Measurements from ENCODE around the gene NEU1.
A peak's percentile ranks its signal among the peaks of the same experiment; 100 is the strongest.
"Not testable (repeated sequence)": the region's sequence is repeated elsewhere in the genome, so short reads cannot be mapped to it uniquely, and the experiment has no call there.

NEU1 gene

DNA sequence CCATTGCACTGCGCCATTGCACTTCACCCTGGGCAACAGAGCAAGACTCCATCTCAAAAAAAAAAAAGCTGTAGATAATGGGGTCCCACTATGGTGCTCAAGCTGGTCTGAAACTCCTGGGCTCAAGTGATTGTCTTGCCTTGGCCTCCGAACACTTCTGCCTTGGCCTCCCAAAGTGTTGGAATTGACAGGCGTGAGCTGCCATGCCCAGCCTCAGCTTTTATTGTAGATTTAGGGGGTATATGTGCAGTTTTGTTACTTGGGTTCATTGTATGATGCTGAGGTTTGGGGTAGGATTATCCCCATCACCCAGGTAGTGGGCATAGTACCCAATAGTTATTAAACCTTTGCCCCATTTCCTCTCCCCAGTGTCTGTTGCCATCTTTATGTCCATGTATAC is 23.7 kb downstream of the NEU1 start:
- DNase-seq (ENCODE audit: low spot score): no peak

DNA sequence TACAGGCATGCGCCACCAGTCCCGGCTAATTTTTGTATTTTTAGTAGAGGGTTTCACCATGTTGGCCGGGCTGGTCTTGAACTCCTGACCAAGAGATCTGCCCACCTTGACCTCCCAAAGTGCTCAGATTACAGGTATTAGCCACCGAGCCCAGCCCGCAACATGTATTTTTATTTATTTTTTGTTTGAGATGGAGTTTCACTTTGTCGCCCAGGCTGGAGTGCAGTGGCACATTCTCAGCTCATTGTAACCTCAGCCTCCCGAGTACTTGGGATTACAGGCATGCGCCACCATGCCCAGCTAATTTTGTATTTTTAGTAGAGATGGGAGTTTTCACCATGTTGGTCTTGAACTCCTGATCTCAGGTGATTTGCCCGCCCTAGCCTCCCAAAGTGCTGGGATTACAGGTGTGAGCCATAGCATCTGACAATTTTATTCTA is 24.5 kb downstream of the NEU1 start:
- DNase-seq (ENCODE audit: low spot score): not testable (repeated sequence)

DNA sequence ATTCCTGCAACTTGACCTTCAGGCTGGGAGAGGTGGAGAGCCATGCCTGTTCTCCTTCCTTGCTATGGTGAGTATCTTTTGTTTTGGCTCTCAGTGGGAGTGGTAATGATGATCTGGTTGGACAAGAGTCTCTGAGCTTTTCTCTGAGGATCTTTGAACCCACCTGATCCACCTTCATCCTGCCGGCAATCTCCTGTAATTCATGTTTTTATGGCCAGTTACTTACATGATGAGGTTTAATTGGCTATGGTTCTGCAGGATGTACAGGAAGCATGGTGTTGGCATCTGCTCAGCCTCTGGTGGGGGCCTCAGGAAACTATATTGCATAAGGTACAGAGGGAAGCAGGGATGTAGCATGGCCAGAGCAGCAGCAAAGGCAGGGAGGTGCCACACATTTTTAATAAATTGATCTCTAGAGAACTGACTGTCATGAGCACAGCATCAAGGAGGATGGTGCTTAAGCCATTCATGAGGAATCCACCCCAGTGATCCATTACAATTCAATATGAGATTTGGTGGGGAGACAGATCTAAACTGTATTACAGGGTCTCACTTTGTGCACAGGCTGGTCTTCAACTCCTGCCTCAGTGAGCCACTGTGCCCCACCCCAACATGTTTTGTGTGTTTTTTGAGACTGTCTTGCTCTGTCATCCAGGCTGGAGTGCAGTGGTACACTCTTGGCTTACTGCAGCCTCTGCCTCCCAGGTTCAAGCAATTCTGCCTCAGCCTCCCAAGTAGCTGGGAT is 25.1 kb downstream of the NEU1 start:
- DNase-seq (ENCODE audit: low spot score): no peak

DNA sequence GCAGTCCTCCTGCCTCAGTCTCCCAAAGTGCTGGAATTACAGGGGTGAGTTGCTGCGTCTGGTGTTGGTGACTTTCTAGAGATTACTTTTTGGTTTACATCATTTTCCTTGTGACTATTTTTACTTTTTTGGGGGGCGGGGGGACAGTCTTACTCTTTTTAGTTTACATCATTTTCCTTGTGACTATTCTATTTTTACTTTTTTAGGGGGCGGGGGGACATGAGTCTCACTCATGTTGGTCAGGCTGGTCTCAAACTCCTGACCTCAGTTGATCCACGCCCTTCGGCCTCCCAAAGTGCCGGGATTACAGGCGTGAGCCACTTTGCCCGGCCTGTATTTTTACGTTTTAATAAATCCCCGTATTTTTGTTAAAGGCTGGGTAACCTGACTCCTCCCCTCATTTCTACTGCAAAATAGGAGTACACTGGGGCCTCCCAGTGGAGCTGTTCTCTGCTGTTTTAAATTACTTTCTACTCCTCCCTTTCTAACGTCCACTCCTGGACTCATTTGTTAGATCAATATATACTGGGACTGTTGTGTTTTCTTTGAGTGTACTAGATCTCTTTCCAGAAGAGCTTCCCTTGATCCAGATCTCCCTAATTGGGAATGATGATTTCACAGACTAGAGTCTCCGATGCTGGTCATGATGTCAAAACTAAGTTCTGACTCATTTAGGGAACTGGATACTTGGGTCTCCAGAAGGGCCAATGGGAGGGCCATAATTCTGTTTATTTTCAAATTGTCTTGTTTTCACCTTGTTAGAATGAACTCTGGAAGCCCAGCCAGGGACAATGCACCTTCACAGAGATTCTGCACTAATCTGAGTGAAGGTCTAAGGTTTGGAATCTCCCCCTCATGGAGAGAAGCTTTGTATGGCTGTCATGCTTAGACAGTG is 25.9 kb downstream of the NEU1 start:
- DNase-seq (ENCODE audit: low spot score): no peak

DNA sequence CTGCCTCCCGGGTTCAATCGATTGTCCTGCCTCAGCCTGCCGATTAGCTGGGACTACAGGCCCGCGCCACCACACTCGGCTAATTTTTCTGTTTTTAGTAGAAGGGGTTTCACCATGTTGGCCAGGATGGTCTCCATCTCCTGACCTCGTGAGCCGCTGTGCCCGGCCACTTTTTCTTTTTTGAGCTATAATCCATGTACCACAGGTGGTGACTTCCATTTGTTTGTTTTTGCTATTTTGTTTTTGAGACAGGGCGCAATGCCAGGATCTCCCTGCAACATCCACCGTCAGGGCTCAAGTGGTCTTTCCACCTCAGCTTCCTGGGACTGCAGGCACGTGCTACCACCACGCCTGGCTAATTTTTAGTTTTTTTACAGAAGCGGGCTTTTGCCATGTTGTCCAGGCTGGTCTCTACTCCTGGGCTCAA is 26.6 kb downstream of the NEU1 start:
- DNase-seq (ENCODE audit: low spot score): no peak

DNA sequence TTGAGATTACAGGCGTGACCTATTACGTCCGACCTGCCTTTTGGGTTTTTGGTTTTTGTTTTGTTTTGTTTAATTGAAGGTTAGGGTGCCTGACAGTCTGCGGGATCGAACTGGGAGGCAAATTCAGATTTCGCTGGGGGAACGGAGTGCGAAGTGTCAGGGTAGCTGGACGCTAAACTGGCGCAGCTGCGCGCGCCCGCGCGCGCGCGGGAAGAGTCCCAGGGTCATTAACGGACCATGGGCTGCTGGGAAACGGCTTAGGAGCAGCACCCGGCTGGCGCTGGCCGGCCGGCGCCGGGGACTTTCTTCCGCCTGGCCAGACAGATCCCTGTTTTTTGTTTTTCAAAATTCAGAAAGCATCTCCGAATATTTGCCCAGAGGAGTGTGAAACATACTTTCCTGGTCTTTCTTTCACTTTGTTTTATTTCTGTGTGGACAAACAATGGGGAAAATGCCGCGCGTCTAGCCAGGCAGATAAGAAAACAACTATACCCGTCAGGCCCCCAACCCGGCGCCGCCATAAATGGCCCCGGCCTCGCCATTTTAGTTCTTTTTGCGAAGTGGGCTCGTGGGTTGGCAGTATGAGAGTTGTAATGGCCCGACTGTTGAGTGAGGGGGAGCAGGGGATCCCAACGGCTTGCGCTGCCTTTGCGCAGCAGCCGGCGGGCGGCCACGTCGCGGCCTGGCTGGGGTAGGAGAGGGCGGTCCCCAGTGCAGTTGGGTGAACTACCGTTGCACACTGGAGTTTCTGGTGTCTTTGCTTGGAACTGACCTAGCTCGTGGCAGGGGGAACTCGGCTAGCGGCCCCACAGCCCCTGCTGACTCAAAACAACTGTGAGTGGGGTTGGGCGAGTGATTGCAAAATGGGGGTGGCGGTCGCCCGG is 28.0 kb downstream of the NEU1 start:
- peak; percentile 84 for DNase-seq (ENCODE audit: low spot score)

DNA sequence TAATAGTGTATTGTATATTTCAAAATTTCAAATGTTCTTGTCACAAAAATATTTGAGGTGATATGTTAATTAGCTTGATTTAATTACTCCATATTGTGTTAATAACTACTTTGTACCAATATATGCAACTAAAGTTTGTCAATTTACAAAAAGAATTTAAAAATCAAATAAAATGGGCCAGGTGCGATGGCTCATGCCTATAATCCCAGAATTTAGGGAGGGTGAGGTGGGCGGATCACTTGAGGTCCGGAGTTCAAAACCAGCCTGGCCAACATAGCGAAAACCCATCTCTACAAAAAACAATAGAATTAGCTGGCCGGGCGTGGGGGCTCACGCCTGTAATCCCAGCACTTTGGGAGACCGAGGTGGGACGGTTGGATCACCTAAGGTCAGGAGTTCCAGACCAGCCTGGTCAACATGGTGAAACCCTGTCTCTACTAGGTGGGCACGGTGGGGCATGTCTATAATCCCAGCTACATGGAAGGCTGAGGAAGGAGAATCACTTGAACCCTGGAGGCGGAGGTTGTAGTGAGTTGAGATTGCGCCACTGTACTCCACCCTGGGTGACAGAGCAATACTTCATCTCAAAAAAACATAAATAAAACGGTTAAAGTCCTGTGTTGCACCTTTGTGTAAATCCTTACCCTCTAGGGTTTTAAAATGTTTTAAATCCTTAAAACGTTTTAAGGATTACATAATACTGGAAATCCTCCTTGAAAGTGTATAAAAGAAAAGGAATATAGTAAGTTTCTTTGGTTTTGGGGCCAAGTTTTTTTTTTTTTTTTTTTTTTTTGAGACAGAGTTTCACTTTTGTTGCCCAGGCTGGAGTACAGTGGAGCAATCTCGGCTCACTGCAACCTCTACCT is 31.0 kb downstream of the NEU1 start:
- DNase-seq (ENCODE audit: low spot score): no peak

DNA sequence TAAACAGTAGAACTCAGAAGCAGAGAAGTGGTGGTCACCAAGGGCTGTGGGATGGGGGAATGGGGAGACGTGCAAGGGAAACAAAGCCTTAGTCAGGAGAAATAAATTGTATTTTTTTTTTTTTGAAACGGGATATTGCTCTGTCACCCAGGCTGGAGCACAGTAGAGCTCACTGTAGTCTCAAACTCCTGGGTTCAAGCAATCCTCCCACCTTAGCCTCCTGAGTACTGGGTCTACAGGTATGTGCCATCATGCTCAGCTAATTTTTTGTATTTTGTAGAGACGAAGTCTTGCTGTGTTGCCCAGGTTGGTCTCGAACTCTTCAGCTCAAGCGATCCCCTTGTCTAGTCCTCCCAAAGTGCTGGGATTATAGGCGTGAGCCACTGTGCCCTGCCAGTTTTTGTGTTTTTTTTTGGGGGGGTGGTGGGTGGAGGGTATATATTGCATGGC is 31.7 kb downstream of the NEU1 start:
- DNase-seq (ENCODE audit: low spot score): no peak

DNA sequence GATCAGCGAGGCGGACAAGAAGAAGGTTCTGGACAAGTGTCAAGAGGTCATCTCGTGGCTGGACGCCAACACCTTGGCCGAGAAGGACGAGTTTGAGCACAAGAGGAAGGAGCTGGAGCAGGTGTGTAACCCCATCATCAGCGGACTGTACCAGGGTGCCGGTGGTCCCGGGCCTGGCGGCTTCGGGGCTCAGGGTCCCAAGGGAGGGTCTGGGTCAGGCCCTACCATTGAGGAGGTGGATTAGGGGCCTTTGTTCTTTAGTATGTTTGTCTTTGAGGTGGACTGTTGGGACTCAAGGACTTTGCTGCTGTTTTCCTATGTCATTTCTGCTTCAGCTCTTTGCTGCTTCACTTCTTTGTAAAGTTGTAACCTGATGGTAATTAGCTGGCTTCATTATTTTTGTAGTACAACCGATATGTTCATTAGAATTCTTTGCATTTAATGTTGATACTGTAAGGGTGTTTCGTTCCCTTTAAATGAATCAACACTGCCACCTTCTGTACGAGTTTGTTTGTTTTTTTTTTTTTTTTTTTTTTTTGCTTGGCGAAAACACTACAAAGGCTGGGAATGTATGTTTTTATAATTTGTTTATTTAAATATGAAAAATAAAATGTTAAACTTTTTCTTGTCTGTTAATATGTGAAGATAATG is 32.9 kb downstream of the NEU1 start:
- DNase-seq (ENCODE audit: low spot score): peak; percentile 57

DNA sequence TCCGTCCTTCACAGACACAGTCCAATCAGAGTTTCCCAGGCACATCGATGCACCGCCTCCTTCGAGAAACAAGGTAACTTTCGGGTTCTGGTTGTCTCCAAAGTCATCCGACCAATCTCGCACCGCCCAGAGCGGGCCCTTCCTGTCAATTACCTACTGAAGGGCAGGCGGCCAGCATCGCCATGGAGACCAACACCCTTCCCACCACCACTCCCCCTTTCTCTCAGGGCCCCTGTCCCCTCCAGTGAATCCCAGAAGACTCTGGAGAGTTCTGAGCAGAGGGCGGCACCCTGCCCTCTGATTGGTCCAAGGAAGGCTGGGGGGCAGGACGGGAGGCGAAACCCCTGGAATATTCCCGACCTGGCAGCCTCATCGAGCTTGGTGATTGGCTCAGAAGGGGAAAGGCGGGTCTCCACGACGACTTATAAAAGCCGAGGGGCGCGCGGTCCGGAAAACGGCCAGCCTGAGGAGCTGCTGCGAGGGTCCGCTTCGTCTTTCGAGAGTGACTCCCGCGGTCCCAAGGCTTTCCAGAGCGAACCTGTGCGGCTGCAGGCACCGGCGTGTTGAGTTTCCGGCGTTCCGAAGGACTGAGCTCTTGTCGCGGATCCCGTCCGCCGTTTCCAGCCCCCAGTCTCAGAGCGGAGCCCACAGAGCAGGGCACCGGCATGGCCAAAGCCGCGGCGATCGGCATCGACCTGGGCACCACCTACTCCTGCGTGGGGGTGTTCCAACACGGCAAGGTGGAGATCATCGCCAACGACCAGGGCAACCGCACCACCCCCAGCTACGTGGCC is 35.1 kb downstream of the NEU1 start, which contains the start of gene HSPA1B:
HSPA1B (plus strand) TSS at position 453 of the 794 bp plus-strand sequence; CDS start at position 666, 213 bp downstream.
- peak; percentile 99 for DNase-seq (ENCODE audit: low spot score)

DNA sequence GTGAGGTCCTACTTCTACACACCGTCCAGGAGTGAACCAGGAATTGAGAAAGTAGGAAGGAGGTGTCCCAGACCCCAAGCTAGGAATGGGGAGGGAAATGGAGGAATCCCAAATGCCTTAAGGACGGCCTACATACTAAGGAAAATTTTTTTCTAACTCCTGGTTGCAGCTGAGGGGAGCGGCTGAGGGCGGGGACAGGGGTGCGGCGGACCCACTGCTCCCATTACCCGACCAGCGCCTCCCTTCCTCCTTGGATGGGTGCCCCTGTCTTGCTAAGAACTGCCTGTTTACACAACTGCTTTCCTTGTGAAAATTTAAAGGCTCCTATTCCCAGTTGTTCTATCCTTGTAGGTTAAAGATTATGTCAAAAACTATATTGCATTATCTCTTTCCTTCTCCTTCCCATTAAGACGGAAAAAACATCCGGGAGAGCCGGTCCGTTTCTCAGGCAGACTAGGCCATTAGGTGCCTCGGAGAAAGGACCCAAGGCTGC is 35.8 kb downstream of the NEU1 start:
- DNase-seq (ENCODE audit: low spot score): peak; percentile 83

DNA sequence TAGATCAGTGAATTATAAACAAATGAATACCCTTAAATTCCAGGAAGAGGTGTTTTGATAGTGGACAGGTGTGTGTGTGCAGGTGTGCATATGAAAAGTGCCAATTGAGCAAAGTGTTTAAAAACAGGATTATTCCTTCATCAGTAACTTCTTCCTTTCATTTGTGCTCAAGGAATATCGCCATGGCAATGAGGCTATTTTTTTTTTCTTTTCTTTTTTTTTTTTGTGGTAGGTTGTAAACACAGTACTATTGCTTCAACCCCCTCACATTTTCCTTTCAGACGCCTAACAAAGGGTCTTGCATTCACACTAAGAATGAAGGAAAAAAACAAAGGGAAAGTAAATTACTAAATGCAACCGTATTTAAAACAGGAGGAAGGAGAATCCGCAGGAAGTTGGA is 37.1 kb downstream of the NEU1 start:
- no peak for DNase-seq (ENCODE audit: low spot score)

DNA sequence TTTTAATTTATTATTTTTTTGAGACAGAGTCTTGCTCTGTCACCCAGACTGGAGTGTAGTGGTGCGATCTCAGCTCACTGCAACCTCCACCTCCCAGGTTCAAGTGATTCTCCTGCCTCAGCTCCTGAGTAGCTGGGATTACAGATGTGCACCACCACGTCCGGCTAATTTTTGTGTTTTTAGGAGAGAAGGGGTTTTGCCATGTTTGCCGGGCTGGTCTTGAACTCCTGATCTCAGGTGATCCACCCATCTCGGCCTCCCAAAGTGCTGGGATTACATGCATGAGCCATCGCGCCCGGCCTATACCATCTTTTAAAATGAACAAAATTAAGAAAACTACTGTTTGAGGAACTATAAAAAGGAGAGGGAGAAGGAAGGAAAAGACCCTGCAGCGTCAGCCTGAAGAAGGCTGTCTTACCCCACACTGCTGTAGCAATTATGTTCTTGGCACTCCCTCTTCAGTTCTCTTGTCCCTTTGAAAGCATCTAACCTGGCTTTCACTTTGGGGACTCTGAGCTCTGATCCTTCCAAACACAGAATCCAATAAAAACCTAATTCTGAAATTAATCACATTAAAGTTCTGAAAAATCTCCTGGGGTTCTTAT is 38.9 kb downstream of the NEU1 start:
- not testable (repeated sequence) for DNase-seq (ENCODE audit: low spot score)

DNA sequence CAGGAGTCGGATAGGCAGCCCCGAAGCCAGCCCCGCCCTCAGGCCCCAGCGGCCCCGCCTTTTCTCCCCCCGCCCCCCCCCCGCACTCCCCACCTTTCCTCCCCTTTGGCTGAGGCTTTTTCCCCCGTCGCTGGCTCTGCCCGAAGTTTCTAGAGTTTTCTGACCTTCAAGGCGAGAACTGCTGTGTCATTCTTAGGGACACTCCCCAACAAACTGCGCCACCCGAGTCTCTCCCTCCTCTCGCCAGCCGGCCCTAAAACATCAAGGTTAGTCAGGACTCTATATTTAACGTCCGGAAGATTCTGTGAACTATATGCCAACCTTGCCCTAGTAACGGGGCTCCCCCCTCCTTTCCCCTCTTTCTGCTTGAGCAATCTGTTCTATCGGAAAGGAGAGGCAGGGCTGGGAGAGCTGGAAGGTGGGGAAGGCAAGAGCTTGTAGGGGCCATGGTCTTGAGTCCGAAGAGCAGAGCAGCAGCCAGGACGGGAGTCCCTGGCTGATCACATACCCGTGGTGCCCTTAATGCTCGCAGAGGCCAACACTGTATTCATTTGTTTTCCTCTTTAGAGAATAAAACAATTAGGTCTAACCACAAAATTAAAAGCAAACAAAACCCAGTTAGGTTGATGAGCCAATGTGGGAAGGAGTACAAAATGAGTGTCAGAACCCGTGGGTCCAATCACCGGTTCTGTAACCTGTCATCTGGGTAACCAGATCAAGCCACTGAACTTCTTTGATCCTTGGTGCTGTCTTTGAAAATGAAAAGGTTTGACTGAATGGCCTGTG is 40.4 kb downstream of the NEU1 start:
- peak; percentile 85 for DNase-seq (ENCODE audit: low spot score)

DNA sequence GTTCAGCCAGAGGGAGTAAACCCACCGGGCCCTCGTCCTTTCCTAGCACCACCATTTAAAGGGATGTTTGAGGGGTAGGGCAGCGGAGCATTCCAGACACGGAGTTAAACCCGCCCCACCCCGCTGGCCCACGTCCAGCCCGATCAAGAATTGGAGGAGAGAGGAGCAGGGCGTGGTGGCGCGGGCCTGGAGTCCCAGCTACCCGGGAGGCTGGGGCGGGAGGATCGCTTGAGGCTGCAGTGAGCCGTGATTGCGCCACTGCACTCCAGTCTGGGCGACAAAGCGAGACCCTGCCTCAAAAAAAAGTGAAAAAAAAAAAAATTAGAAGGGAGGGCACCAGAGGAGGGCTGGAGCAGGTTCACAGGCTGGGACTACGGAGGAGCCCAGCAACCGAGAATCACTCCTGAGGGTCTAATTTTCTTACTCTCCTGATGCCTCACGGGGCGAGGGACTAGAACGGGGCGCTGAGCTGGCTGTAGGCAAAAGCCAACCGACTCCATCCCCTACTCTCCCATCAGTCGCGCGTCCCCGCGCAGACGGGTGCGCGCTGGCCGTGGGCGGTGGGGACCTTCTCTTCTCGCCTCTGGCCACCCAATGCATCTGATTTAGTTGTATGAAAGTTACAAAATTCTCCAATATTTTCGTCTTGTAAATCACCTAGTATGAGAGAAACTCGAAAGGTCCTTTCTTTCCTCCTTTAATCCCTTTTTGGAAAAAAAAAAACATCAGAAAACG is 41.2 kb downstream of the NEU1 start:
- peak; percentile 79 for DNase-seq (ENCODE audit: low spot score)

DNA sequence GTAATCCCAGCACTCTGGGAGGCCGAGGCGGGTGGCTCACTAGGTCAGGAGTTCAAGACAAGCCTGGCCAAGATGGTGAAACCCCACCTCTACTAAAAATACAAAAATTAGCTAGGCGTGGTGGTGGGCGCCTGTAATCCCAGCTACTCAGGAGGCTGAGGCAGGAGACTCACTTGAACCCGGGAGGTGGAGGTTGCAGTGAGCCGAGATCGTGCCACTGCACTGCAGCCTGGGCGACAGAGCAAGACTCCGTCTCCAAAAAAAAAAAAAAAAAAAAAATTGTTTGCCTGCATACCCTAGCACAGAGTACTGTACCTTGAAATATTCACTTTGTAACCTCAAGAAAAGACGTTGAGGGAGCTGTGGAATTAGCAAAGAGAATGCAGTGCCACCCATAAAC is 42.2 kb downstream of the NEU1 start:
- DNase-seq (ENCODE audit: low spot score): not testable (repeated sequence)

DNA sequence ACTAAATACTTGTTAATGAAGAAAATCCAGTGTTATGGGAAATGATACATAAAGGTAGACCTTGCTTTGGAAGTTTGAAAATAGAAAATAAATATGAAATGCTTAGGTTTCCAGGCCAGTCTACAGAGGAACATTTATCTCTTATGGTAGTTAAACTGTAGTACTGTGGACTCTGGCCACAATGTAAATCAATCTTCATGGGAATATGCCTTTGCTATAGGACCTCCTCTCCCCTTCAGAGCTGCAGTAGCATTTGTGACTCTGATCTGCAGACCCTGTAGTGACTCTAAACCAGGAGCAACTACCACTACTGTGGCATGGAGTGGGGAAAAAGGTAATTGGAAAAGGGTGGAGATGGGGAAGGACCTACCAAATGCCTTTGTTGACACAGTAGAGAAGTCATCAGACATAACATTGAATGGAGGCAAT is 42.7 kb downstream of the NEU1 start:
- no peak for DNase-seq (ENCODE audit: low spot score)

Data from Ammon's horn (tissue), 1 donor.